OCI-LY1 (cell line): ENCODE data around the gene ACKR3.

ENCODE experiments used
- CTCF ChIP-seq: fragments of 200-600 bp; sonication (generic), shearing (Covaris generic); IDR thresholded peaks from 2 replicates; pipeline ENCODE4 v1.5.1; 2017; ENCODE audit warnings: mild to moderate bottlenecking, antibody characterized with exemption, low read length, moderate library complexity, mixed read lengths
- EZH2 ChIP-seq: fragments of 200-600 bp; sonication (generic), shearing (Covaris generic); IDR thresholded peaks from 2 replicates; pipeline ENCODE4 v1.8.0; 2017; ENCODE audit warnings: borderline replicate concordance, mixed run types, mild to moderate bottlenecking, antibody characterized with exemption, low read length, moderate library complexity, mixed read lengths

- TF ChIP-seq CTCF (no peak), EZH2 (no peak)
Observed at GRCh38 chr2:236576953-236577352, 7.3 kb downstream of the ACKR3 start.
